ENCODE data around the gene ZNF501.
A peak's percentile ranks its signal among the peaks of the same experiment; 100 is the strongest.

Gene ZNF501

DNA sequence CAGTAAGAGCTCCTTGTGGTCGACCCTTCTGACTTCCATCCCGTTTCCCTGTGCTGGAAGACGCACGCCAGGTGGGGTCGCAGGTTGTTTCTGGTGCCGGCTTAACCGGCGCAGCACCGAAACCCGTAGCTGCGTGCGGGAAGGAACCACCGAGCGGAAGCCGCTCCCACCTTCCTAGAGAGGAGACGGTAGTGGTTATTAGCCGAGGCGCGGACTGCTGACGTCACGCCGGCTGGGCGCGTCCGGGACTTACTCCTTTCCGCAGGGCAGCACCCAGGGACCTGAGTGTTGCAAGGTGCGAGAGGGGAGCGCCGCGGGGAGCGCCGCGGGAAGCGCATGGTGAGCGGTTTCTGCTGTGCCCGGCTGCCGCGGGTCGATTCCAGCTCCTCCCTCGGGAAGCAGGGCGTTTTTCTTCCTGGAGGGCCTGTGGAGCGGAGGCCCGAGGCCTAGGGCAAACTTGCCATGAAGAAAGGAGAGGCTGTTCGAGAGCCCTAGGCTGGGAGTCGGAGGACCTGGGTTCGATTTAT, at the start of gene ZNF501:
ZNF501 (plus strand) TSS at position 252 of the 527 bp plus-strand sequence. CDS start 4,787 bp downstream, outside the sequence.
- DNase-seq (ENCODE audit: low read depth in 2 of 2) = peak; percentile 70 to 82

DNA sequence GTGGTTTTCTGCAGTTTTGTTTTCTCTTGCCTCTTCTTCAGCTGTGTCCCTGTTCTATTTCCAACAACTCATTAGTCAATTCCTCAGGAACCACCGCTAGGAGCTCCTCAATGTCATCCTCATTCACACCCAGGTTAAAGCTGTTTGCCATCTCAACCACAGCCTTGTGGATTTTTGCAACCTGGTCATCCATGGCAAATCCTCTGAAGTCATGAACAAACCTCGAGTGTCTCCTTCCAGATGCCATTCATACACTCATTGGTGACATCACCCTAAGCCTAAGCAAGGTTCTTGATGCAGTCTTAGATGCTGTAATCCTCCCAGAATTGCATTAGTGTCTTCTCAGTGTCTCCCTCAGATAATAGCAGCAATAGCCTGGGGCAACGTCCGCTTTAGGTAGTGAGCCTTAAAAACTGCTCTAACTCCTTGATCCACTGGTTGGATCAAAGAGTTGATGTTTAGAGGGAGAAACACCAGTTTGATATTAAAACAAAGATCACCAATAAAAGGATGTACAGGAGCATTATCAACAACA, 48.4 kb upstream of the ZNF501 start:
- no peak for DNase-seq (ENCODE audit: low read depth in 2 of 2)

DNA sequence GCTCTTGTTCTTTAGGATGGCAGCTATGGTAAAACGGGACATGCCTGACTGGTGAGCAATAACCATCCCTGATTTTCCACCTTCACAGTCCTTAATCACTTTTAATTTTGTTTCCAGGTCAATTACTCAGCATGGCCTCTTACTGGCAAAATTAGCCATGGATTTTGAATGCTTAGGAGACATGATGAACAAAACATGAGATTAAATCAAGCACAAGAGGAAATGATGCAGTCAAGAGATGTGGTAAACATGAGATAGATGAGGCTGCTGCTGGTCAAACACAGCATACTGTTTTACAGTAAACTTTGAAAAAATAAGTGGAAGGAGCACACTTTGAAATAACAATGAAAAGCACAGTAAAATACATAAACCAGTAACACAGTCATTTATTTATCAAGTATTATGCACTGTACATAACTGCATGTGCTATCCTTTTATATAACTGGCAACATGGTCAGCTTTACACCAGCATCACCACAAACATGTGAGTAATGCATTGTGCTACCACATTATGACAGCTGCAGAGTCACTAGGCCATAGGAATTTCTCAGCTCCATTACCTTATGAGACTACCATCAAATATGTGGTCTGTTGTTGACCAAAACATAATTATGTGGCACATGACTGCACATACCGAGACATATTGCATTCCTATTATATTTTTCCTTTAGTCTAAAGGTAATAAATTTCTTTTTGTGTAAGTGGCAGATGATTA, 47.1 kb upstream of the ZNF501 start:
- no peak for DNase-seq (ENCODE audit: low read depth in 2 of 2)

DNA sequence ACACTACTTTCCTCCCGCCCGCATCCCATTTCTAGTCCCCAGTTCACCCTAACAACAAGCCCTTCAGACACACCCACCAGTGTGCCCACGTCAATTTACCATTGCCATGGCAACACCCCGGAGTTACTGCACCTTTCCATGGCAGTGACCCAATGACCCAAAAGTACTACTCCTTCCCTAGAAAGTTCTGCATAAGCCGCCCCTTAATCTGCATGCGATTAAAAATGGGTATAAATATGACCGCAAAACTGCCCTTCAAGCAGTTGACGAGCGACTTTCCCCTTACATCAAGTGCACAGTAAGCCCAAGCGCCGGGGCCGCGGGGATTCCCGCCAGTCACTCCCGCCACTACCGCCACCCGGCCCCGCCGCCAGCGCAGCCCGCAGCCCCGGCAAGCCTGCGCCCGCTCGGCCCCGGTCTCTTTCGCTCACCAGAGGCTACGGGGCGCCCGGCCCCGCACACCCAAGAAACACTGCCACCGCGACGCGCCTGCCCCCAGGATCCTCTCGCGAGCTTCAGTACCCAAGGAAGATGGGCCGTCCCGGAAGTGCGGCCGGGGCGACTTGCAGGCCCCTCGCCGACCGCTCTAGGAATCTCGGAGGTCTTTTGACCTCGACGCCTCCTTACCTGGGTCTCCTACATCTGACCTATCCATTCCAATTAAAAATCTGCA, 44.2 kb upstream of the ZNF501 start:
- DNase-seq (ENCODE audit: low read depth in 2 of 2) = peak; percentile 43 to 60

DNA sequence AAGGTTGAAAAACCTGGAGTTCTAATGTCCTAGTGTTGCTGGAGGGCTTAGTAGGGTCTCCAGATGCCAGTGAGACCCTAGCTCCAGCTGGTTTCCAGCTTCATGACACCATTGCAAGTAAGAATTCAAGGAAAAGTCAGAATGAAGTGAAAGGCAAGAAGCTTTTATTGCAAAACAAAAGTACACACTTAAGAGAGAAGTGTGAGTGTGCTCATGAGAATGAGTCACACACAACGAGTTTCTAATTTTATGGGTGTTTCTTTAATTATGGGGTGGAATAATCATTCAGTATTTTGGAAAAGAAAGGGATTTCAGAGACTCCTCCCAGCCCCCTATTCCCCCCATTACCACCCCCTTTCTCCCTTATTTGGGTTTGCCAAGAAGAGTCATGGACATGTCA, 41.5 kb upstream of the ZNF501 start:
- no peak for DNase-seq (ENCODE audit: low read depth in 2 of 2)

DNA sequence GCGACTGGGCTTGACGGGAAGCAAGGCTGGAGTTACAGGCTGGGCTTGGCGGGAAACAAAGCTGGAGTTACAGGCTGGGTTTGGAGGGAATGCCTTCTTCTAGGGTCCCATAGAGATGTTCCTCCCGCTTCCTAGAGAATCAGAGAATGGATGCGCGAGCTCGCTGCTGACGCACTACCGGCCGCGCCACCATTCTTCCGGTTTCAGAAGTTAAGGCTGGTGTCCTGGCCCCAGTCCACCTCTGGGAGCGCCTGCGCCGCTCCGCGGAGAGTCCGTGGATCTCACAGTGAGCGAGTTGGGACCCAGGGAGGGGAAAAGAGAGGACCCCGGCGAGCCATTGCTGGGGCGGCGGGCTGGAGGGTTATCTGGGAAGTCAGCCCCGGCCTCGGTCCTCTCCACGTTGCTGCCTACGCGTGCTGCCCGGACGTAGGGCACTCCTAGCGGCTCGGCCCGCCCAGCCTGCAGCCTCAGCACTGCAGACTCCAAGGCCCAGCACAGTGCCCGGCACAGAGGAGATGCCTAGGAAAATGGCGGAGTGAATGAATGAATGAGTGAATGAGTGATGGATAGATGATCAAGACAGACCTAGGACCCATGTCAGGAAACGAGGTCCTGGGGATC, 16.9 kb upstream of the ZNF501 start, which contains the start of gene ZNF502:
ZNF502 (plus strand) TSS at position 206 of the 621 bp plus-strand sequence. CDS start 7,602 bp downstream, outside the sequence.
- peak; percentile 36 to 59 for DNase-seq (ENCODE audit: low read depth in 2 of 2)

DNA sequence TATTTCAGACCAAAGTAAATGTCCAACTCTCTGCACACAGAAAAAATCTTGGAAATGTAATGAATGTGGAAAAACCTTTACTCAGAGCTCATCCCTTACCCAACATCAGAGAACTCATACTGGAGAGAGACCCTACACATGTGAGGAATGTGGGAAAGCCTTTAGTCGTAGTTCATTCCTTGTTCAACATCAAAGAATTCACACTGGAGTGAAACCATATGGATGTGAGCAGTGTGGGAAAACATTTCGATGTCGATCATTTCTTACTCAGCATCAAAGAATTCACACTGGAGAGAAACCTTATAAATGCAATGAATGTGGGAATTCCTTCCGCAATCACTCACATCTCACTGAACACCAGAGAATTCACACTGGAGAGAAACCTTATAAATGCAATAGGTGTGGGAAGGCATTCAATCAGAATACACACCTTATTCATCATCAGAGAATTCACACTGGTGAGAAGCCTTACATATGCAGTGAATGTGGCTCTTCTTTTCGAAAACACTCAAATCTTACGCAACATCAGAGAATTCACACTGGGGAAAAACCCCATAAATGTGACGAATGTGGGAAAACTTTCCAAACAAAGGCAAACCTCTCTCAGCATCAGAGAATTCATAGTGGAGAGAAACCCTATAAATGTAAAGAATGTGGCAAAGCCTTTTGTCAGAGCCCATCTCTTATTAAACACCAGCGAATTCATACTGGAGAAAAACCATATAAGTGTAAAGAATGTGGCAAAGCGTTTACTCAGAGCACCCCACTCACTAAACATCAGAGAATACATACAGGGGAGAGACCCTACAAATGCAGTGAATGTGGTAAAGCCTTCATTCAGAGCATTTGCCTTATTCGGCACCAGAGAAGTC, 8.0 kb upstream of the ZNF501 start:
- no peak for DNase-seq (ENCODE audit: low read depth in 2 of 2)

DNA sequence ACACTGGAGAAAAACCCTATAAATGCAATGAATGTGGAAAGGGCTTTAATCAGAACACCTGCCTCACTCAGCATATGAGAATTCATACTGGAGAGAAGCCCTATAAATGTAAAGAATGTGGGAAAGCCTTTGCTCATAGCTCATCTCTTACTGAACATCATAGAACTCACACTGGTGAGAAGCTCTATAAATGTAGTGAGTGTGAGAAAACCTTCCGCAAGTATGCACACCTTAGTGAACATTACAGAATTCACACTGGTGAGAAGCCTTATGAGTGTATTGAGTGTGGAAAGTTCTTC, 7.4 kb upstream of the ZNF501 start:
- DNase-seq (ENCODE audit: low read depth in 2 of 2) = no peak

DNA sequence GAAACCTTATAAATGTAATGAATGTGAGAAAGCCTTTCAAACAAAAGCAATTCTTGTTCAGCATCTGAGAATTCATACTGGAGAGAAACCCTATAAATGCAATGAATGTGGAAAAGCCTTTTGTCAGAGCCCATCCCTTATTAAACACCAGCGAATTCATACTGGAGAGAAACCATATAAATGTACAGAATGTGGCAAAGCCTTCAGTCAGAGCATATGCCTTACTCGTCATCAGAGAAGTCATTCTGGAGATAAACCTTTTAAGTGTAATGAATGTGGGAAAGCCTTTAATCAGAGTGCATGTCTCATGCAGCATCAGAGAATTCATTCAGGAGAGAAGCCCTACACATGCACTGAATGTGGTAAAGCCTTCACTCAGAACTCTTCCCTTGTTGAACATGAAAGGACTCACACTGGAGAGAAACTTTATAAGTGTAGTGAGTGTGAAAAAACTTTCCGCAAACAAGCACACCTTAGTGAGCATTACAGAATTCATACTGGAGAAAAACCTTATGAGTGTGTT, 5.3 kb downstream of the ZNF501 start:
- DNase-seq (ENCODE audit: low read depth in 2 of 2) = no peak

DNA sequence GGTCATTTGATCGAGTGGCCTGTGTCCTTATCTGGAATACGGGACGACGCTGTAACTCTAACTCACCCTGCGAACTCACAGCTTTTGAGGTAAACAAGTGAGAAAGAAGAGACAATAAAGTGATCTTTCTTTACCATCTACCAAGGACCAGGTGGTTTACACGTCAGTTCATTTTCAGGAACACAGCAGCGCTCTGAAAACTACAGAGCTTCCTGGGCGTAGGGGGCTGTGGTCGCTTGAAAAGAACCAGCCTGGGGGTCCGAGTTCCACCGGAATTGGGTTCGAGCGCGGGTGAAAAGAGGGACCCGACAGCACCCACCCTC, 31.6 kb downstream of the ZNF501 start:
- no peak for DNase-seq (ENCODE audit: low read depth in 2 of 2)

DNA sequence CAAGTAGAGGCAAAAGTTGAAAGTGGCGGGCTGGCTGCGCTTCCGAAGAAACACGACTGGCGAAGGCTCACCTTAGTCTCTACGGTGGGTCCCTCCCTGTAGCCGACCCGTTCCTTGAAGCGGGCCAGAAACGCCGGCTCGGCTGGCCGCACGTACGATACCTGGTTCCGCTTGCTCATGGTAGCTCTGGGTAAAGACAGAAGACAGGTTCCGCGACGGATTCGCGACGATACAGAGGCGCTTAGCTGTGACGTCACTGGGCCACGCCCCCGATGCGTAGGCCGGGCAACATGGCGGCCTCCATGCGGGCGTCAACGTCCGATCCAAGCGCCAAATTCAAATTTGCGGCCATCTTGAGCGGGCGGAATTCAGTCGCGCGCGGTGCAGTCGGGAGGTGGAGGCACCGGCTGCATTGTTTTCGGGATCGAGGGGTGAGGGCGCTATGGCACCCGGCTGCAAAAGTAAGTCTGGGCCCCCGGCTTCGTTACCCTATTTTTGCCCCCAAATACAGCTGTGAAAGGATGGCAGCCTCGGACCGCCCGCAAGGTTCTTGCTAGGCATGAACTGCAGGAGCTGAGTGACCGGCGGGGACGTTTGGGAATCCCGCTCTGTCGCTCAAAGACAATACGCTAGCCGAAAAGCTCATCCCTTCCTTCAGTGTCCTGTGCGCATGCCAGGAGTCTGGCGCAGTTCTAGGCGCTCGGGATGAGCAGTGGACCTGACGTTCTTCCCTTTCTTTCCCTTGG, 32.2 kb downstream of the ZNF501 start, which contains the start of the genes KIAA1143 and KIF15:
KIAA1143 (minus strand) TSS at position 196 of the 746 bp plus-strand sequence; CDS start at position 179, 17 bp downstream.
KIF15 (plus strand) TSS at position 371 of the 746 bp plus-strand sequence; CDS start at position 443, 72 bp downstream.
- DNase-seq (ENCODE audit: low read depth in 2 of 2) = peak; percentile 94 to 95

DNA sequence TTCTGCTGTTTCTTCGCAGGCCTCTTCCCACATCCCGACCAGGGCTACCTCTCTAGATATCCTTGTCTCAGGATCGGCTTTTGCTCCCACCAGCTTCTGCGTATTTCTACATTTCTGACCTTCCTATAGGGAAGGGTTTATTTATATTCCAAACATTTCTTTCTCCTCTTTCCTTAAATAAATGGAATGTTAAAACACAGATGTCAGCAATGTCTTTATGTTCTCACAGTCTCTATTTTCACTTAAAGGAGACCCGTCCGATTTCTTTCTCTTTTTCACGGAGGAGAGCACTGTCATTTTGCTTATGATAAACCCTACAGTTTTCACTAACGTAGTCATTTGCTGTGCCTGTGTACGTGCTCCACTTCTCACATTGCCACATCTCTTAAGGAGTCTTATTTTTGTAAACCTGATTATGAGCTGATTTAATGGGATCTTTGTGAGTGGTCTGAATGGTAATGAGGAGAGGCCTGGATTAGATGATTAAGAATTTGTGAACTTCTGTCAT, 32.8 kb downstream of the ZNF501 start:
- no peak for DNase-seq (ENCODE audit: low read depth in 2 of 2)

DNA sequence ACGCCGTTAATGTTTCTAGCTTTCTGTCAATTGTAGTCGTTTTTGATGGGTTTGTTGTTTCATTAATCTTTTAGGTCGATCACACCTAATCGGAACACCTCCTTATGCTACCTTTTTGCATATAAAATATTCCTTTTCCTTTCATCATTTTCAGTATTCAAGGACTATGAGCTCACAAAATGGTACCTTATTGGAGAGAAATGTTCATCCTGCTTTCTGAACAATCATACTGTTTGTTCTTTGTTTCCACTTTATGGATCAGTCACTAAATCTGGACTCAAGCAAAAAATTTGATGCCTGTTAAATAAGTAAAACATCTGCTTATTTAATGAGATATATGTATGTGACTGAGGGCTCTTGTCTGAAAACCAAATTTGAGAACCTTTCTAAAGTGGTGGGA, 33.3 kb downstream of the ZNF501 start:
- no peak for DNase-seq (ENCODE audit: low read depth in 2 of 2)

DNA sequence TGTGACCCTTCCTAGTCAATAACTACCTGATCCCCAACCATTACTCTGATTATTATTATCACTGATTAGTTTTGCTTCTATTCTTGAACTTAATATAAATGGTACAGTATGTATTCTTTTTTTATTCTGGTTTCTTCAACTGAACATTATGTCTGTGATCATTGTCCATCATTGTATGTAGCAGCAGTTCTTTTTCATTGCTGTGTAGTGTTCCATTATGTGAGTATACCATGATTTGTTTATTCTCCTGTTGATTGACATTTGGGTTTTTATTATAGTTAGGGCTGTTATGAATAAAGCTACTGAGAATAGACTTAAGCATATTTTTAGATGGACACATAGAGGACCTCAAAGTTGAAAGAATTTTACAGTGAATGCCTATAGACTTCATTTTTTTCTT, 34.8 kb downstream of the ZNF501 start:
- DNase-seq (ENCODE audit: low read depth in 2 of 2) = no peak

DNA sequence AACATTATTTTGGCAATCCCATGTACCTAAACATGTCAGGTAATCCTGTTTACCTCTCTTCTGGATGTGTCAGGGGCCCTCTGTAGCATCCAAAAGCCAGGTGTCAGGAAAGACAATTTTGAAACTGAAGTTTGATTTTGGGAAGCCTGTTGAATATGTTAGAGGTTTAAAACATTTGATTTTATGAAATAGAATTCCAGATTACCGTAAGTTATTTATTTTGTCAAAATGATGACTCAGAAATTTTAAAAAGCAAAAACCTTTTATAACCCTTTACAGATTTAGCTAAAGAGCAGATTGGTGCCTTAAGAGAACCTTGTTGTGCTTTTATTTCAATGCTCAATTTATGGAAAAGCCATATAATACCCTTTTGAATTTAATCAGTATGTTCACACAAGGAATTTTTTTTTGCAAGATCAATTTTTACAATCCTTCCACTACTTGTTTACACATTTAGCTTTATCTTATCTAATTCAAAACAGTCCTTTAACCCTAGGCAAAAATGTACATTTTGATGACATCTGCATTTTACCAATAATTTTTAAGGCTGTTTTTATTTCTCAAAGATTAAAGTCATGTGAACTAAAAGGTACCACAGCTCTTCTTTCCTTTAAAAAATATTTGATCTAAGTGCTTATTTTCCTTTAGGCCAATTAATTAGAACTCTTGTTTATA, 42.1 kb downstream of the ZNF501 start:
- DNase-seq (ENCODE audit: low read depth in 2 of 2) = no peak

DNA sequence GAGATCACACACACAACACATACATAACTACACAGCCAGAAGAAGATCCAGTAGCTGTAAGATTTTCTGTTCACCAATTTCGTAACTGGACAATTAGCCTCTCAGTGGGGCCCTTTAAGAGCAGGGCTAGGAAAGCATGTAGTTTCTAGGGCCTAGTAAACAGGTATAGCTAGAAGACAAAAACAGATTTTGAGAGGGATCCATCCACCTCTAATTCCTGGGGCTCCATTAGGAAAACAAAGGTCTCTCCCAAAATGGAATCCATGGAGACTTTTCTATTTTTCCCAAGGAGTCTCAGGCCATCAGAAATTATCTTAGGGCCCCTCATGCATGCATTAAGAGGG, 42.6 kb downstream of the ZNF501 start:
- DNase-seq (ENCODE audit: low read depth in 2 of 2) = no peak

DNA sequence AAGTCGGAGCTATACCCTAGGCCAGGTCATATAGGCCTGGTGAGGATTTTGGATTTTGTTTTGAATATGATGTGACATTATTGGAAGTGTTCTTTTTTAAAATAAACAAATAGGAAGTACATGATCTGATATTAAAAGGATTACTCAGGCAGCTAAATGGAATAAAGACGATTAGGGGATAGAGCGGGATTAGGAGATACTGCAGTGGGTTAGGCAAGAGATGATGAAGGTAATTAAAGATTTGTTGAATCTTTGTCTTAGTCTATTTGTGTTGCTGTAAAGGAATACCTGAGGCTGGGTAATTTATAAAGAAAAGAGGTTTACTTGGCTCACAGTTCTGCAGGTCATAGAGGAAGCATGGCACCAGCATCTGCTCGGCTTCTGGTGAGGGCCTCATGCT, 53.5 kb downstream of the ZNF501 start:
- DNase-seq (ENCODE audit: low read depth in 2 of 2) = no peak
